GM12878 (cell line): ENCODE data around the gene SOX12. TPM values are rescaled to one million over a fixed set of nuclear protein-coding genes. Genes with fewer than 3 reads are reported as not detected.
A peak's percentile ranks its signal among the peaks of the same experiment; 100 is the strongest.

Source experiments
- ATAC-seq: fragments of 200-7000 bp; cut with Tn5 transposase; 3 replicates; pipeline ENCODE4 v1.9.1; 2020; ENCODE audit warnings: mild to moderate bottlenecking, moderate library complexity
- BruUV-seq: library from RNA; stranded (reverse); fragments of 400-500 nt; replicated peaks from 2 replicates; lab custom pipeline; 2021; lab: Mats Ljungman, UMichigan
- CTCF ChIA-PET: fragments of 300-600 bp; sonication (Branson Sonifier 250); formaldehyde crosslinking; extraction: SDS; loops from one replicate; lab custom pipeline; 2021; ENCODE audit warnings: inconsistent platforms; lab: Yijun Ruan, JAX
- POLR2A ChIA-PET: fragments of 350-600 bp; formaldehyde crosslinking; extraction: SDS; loops from one replicate; lab custom pipeline; 2021; ENCODE audit warnings: inconsistent platforms; lab: Charles Lee
- RAD21 ChIA-PET: fragments of 300-600 bp; sonication (Branson Sonifier 250); formaldehyde crosslinking; loops from one replicate; lab custom pipeline; 2023; ENCODE audit warnings: antibody characterized with exemption; ENCODE audit not compliant: unreplicated experiment; lab: Charles Lee
- SMC1A ChIA-PET: fragments of 300-600 bp; sonication (Branson Sonifier 250); formaldehyde crosslinking; loops from one replicate; lab custom pipeline; 2023; ENCODE audit not compliant: unreplicated experiment, uncharacterized antibody; lab: Charles Lee
- DNase-seq: peaks from one replicate; pipeline ENCODE4 v3.0.0-alpha.2; 2011; ENCODE audit warnings: low read depth, low spot score
- FAIRE-seq: peaks from 3 replicates; lab custom pipeline; 2011; peaks lifted over from hg19 to GRCh38; lab: Jason Lieb, UNC
- H2AFZ ChIP-seq: 2 replicates; pipeline ENCODE4 v1.6.0; 2011; ENCODE audit warnings: low read depth, low read length, control low read depth; ENCODE audit not compliant: control insufficient read depth
- H3K27ac ChIP-seq: 2 replicates; pipeline ENCODE4 v1.5.1; 2011; ENCODE audit warnings: control low read depth; ENCODE audit not compliant: control insufficient read depth, insufficient read depth
- H3K27me3 ChIP-seq, 2 experiments: replicated peaks in 1 of 2; 2 replicates each; pipeline versions ENCODE4 v1.6.0 to v1.6.1; 2011; ENCODE audit warnings: low read length in 1 of 2; ENCODE audit not compliant: control insufficient read depth in 2 of 2, insufficient read depth in 2 of 2
- H3K36me3 ChIP-seq, 2 experiments: 2 replicates each; pipeline ENCODE4 v1.5.1; 2011; ENCODE audit warnings: low read length in 1 of 2; ENCODE audit not compliant: control insufficient read depth in 2 of 2, insufficient read depth in 2 of 2
- H3K4me1 ChIP-seq: 2 replicates; pipeline ENCODE4 v1.6.1; 2011; ENCODE audit warnings: mild to moderate bottlenecking, low read length, moderate library complexity, mixed read lengths; ENCODE audit not compliant: control insufficient read depth, insufficient read depth
- H3K4me2 ChIP-seq: 2 replicates; pipeline ENCODE4 v1.6.0; 2011; ENCODE audit warnings: control low read depth; ENCODE audit not compliant: control insufficient read depth, insufficient read depth
- H3K4me3 ChIP-seq: fragments of 200-600 bp; sonication (generic); 2 replicates; pipeline ENCODE4 v1.5.1; 2016
- H3K79me2 ChIP-seq: 2 replicates; pipeline ENCODE4 v1.6.0; 2011; ENCODE audit warnings: low read length; ENCODE audit not compliant: control insufficient read depth, insufficient read depth
- H3K9ac ChIP-seq: 2 replicates; pipeline ENCODE4 v1.8.0; 2011; ENCODE audit warnings: low read length, control low read depth, mixed read lengths; ENCODE audit not compliant: control insufficient read depth, insufficient read depth
- H3K9me3 ChIP-seq: replicated peaks from 3 replicates; pipeline ENCODE4 v1.5.1; 2011; ENCODE audit warnings: mild to moderate bottlenecking, low read length; ENCODE audit not compliant: control insufficient read depth, insufficient read depth
- H4K20me1 ChIP-seq: 2 replicates; pipeline ENCODE4 v1.6.0; 2011; ENCODE audit not compliant: control insufficient read depth, insufficient read depth
- ASH2L ChIP-seq: fragments of 300-600, 200-600 bp; sonication (generic); IDR thresholded peaks from 2 replicates; pipeline ENCODE4 v1.6.1; 2017; ENCODE audit warnings: low read depth, mild to moderate bottlenecking, borderline replicate concordance
- NR2C2 ChIP-seq: IDR thresholded peaks from 2 replicates; pipeline ENCODE4 v1.6.1; 2011; ENCODE audit warnings: borderline replicate concordance, low read depth; ENCODE audit not compliant: control insufficient read depth, insufficient read length
- RBBP5 ChIP-seq: fragments of 200-600 bp; sonication (generic); conservative IDR thresholded peaks from 2 replicates; pipeline ENCODE4 v1.6.1; 2016
- RUNX3 ChIP-seq: IDR thresholded peaks from 2 replicates; pipeline ENCODE4 v1.6.1; 2012; ENCODE audit warnings: low read length, inconsistent platforms
- ZNF24 ChIP-seq: fragments of 450-650 bp; IDR thresholded peaks from 2 replicates; pipeline ENCODE4 v1.6.1; 2017; ENCODE audit warnings: antibody characterized with exemption, mild to moderate bottlenecking
- WGBS: methylation state at CpG from one replicate; pipeline ENCODE4 v1.1.6; 2016; ENCODE audit warnings: low lambda C conversion rate; ENCODE audit not compliant: insufficient replicate concordance, insufficient coverage; ENCODE audit errors: missing lambda C conversion rate; 5-methylcytosine and 5-hydroxymethylcytosine counted together
- in situ Hi-C: fragments of 300-500 bp; cut with MboI; formaldehyde crosslinking; loops from 9 replicates; pipeline ENCODE4 v1.14.3; 2018; ENCODE audit warnings: mixed read lengths
- intact Hi-C: fragments of 100-400 bp; cut with micrococcal nuclease; formaldehyde crosslinking; loops from one replicate; pipeline ENCODE4 v1.14.2; 2022; ENCODE audit not compliant: unreplicated experiment
- polyA plus RNA-seq, 11 experiments: library from polyadenylated mRNA; depleted of rRNA in 4 of 11; unstranded in 6 of 11; stranded (reverse) in 5 of 11; fragments of >200 nt; fragmentation: Nextera tagmentation in 4 of 11; fragmentation: Illumina TruSeq in 1 of 11; extraction: Ambion mirVana in 4 of 11; extraction: Trizol in 1 of 11; gene quantifications; 1 replicate in 1 of 11; 2 replicates in 10 of 11; pipeline versions ENCODE4 v1.2.1 to v1.2.3, GENCODE V29; 2011 to 2016; ENCODE audit warnings: inconsistent platforms in 2 of 11, missing spikeins in 2 of 11, low read depth in 1 of 11
- total RNA-seq, 4 experiments: library from RNA; depleted of rRNA in 3 of 4; stranded (reverse); fragments of >200 nt in 3 of 4; fragmentation: Illumina TruSeq in 1 of 4; extraction: Trizol in 1 of 4; gene quantifications; 2 replicates each; pipeline versions ENCODE4 v1.2.1 to v1.2.3, GENCODE V29; 2013 to 2021
- TF ChIP-seq, protein P1 (sequence below): IDR thresholded peaks from 2 replicates; pipeline ENCODE4 v1.6.1; 2012; ENCODE audit warnings: low read depth, low read length, improper control_type of control experiment

SOX12 gene
- total and polyA plus RNA-seq, 10 of the 15 experiments (the other 5 are each of a cell fraction or from before 2014, with no cell fraction given) = 0.50 to 17.9 (median 1.4) TPM

GRCh38 chr20:301886-302848 is 23.2 kb upstream of the SOX12 start:
- ATAC-seq (no peak), FAIRE-seq (no peak)
- BruUV-seq = no TSS peak
- no peak overlapping the region for H3K9ac ChIP-seq
- no peak overlapping the region for H3K4me3 ChIP-seq
- TF ChIP-seq RBBP5 (no peak), ZNF24 (no peak), RUNX3 (peak; percentile 12; the same call in 1 of the 2 replicates), ASH2L (no peak), NR2C2 (no peak)
- TF ChIP-seq, protein P1, sequence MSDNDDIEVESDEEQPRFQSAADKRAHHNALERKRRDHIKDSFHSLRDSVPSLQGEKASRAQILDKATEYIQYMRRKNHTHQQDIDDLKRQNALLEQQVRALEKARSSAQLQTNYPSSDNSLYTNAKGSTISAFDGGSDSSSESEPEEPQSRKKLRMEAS = no peak
- TF ChIP-seq, all 136 proteins: peak for 1
- RAD21 ChIA-PET = interaction anchor here (1.3 kb wide), 1 partner anchor 23 kb away, joined by 3 read pairs; the partner anchor contains the start of gene SOX12
- Histone ChIP-seq H3K4me1 (peaks cover 27% of the 10 kb centered on the region), H3K36me3 (no peaks in the 10 kb centered on the region; a peak in 2 of 4 replicates), H3K4me2 (no peak overlapping the region; the same call in 1 of the 2 replicates), H3K9me3 (no peaks in the 10 kb centered on the region; the same call in 2 of the 3 replicates), H3K27ac (no peak overlapping the region), H3K27me3 (no peaks in the 10 kb centered on the region), H4K20me1 (peaks cover 4% of the 10 kb centered on the region), H2AFZ (no peak overlapping the region), H3K79me2 (peaks cover 39% of the 10 kb centered on the region)
- SMC1A ChIA-PET = interaction anchor here (1.9 kb wide), 1 partner anchor 23 kb away, joined by 6 read pairs; the partner anchor contains the start of gene SOX12
- 85% methylated on average over 13 of the region's 13 CpGs for WGBS
- intact Hi-C loops = no loop called here
- CTCF ChIA-PET = interaction anchor here (2.5 to 3.2 kb wide), 2 partner anchors 8 to 28 kb away, joined by 7 to 14 read pairs; no protein-coding TSS in a partner anchor
- in situ Hi-C loops = no loop called here
- POLR2A ChIA-PET = no interaction called here
- DNase-seq = no peak
